GM12891 (cell line): Measurements from ENCODE around the gene PSMD13.
"Not testable (repeated sequence)": the region's sequence is repeated elsewhere in the genome, so short reads cannot be mapped to it uniquely, and the experiment has no call there.

Experiments used
- DNase-seq: peaks from one replicate; pipeline ENCODE4 v3.0.0; 2011; ENCODE audit warnings: low spot score; ENCODE audit not compliant: insufficient read length
- FAIRE-seq: peaks from 2 replicates; lab custom pipeline; 2011; peaks lifted over from hg19 to GRCh38; lab: Jason Lieb, UNC
- PAX5 ChIP-seq: IDR thresholded peaks from 2 replicates; pipeline ENCODE4 v1.6.1; 2011; ENCODE audit warnings: low read length, moderate library complexity, mild to moderate bottlenecking; ENCODE audit not compliant: insufficient read depth, severe bottlenecking
- POLR2A ChIP-seq: IDR thresholded peaks from 2 replicates; pipeline ENCODE4 v1.6.1; 2011; ENCODE audit warnings: low read depth, low read length, control low read depth
- POLR2AphosphoS5 ChIP-seq: IDR thresholded peaks from 2 replicates; pipeline ENCODE4 v1.6.1; 2011; ENCODE audit warnings: low read depth, low read length, control low read depth
- POU2F2 ChIP-seq: IDR thresholded peaks from 2 replicates; pipeline ENCODE4 v1.6.1; 2011; ENCODE audit warnings: low read depth, mild to moderate bottlenecking, control low read depth, low read length, moderate library complexity
- SPI1 ChIP-seq: IDR thresholded peaks from 2 replicates; pipeline ENCODE4 v1.6.1; 2011; ENCODE audit warnings: low read depth, low read length, control low read depth
- TAF1 ChIP-seq: IDR thresholded peaks from 2 replicates; pipeline ENCODE4 v1.6.1; 2011; ENCODE audit warnings: low read depth, low read length, control low read depth

The PSMD13 gene

DNA sequence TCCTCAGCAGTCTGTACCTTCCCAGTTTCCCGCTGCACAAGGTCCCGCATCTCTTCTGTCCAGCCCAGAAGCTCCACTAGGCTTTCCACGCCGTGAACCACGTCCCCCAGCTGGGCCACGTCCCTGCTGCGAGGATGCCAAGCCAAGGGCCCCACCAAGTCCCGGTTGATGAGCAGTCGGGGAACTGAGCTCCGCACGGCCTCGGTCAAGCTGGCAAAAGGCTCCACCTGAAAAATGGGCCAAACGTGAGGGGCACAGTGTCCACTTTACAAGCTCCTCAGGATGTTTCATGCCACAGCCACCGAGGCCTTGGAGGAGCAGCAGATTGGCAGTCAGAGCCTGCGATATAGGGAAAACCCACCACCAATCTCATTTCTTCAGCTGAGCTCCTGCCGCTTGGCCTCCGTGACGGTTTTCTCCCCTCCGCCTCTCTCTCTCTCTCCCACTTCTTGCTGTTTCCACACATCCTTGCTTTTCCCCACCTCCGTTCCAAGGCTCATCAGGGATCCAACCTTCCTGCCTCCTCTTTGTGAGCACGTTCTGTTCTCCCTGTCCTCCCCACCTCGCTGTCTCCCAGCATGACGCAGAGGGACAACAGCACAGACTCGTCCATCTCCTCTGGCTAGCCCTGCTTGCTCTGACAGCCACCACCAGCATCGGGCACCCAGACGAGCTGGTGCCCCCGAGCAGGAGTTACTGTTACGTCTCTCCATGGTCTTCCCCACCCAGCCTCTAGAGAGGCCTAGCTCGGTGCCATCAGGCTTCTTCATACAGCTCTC, 17.8 kb upstream of the PSMD13 start:
- DNase-seq (no peak), FAIRE-seq (no peak)
- TF ChIP-seq PAX5 (no peak), SPI1 (no peak), TAF1 (no peak), POLR2AphosphoS5 (no peak), POLR2A (no peak), POU2F2 (no peak)

DNA sequence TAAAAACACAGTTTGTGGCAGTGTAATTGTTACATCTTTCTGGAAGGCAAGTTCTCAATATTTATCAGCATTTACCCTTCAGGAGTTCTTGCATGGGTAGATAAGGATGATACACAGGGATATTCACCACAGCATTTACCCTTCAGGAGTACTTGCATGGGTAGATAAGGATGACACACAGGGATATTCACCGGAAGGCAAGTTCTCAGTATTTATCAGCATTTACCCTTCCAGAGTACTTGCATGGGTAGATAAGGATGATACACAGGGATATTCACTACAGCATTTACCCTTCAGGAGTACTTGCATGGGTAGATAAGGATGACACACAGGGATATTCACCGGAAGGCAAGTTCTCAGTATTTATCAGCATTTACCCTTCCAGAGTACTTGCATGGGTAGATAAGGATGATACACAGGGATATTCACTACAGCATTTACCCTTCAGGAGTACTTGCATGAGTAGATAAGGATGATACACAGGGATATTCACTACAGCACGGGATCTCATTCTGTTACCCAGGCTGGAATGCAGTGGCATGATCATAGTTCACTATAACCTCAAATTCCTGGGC, 16.0 kb upstream of the PSMD13 start:
- DNase-seq, result not testable (repeated sequence)
- peak; percentile 92 for FAIRE-seq

DNA sequence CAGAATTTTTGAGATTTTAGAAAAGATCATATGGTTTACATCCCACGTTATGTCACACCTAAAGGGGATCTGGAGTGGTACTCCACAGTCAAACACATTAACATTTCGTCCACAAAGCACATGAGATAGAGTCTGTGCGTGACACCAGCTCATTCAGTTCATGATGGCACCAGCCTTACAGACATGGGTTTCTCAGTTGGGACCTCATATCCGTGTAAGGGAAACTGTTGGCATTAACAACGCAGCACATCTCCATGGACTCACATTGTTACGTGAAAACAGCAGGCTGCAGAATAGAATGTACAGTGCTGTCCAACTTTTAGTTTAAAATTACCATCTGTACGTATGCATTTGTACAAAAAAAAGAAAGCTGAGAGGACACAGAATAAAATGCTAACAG, 15.2 kb upstream of the PSMD13 start:
- DNase-seq (no peak), FAIRE-seq (no peak)
- TF ChIP-seq POU2F2 (no peak), PAX5 (no peak), SPI1 (no peak), POLR2AphosphoS5 (no peak), TAF1 (no peak), POLR2A (no peak)

DNA sequence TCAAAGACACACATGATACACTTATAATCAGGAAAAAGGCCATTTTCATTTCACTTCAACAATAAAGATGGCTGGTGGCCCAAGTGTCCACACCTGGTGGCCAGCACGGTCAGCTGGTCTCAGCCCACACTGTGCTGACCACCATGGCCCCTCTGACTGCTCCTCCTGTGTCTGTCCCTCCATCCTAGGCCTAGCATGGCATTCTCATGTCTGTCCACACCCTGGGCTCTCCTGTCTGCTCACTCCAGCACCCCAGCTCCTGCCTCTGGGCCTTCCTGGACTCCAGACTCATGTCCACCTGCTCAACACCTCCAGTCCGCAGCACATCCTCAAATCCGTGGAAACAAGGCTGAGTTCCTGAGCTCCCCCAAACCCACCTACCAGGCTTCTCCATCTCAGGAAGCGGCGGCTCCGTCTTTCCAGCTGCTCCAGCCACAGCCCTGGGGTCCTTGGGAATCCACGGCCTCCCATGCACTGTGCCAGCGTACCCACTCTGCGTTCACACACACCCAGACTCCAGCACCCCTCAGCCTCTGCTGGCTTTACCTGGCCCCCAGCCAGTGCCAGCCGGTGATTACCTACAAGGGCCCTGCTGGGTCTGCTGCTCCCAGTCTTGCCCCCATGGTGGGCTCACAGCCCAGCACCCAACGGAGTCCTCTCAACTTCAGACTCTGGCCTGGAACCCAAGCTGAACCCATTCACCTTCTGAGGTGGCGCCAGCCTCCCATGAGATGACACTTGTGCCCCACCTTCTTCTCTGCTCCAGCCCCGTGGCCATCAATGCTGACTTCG, 14.6 kb upstream of the PSMD13 start:
- TF ChIP-seq SPI1, result no peak
- TF ChIP-seq TAF1, result no peak
- TF ChIP-seq POLR2A, result no peak

DNA sequence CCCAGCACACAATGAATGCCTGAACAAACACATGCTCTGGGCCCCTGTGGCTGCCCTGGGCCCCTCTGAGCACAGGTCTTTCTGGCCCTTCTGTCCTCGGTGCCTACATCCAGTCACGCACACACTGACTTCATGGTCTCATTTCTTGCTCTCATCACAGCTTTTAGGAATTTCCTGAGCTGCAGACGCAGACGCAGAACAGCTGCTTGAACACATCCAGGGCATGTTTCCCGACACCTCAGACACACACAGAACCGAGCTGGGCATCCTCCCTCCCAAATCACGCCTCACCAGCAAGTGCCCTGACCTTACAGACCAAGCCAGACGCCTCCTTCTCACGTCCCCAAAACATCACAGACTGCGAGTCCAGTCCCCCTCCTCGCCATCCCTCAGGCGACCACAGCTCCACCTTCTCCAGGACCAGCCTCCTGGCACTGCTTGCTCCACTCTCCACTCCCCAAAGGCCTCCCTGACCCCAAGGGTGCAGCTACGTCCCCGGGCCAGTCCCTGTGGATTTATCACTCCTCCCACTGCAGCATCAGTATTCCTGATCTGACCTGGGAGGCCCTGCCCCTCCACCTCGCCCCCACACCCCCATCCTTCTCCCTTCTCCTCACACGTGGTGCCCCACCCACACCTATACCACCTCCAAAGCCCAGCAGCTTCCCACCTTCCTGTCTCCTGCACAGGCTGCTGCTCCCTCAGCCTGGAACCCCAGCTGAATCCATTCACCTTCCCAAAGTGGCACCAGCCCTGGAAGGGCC, 13.6 kb upstream of the PSMD13 start:
- DNase-seq, result no peak
- TF ChIP-seq SPI1, result no peak
- no peak for TF ChIP-seq POLR2A
- TF ChIP-seq TAF1, result no peak
- TF ChIP-seq POU2F2, result no peak
- no peak for TF ChIP-seq POLR2AphosphoS5
- no peak for TF ChIP-seq PAX5
- no peak for FAIRE-seq

More for the DNA sequence above, 14.6 kb upstream of the PSMD13 start:
- DNase-seq (no peak), FAIRE-seq (no peak)

DNA sequence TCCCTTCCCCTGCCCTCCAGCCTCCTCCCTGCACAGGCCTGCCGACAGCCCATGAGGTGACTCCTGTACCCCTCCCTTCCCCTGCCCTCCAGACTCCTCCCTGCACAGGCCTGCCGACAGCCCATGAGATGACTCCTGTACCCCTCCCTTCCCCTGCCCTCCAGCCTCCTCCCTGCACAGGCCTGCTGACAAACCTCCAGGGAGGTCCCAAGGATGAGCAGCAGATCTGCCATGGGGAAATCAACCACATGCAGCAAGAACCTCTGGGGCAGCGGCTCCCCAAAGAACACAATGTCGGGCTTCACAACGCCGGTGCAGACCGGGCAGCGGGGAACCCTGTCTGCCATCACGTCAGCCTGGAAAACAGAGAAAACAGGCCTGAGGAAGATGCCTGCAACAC, 12.9 kb upstream of the PSMD13 start:
- TF ChIP-seq POU2F2, result no peak
- no peak for TF ChIP-seq TAF1
- no peak for TF ChIP-seq POLR2A
- TF ChIP-seq POLR2AphosphoS5, result no peak
- TF ChIP-seq SPI1, result no peak
- TF ChIP-seq PAX5, result no peak
- DNase-seq (no peak), FAIRE-seq (no peak)

DNA sequence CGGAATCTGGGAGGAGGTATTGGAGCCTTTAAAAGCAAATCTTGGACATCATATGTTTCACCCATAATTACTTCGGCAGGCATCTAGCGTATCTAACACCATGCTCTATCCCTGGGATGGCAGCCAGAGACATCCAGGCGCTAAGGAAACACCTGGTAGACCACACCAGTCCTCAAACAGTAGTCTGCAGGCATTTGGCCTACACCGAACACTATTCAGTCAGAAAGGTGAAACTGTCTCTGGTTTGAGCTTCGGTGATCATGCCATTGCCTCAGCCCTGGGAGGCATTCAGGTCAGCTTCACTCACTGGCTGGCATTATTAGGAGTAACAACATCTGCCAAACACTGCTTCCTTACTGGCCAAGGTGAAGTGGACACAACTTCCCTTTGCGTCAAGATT, 12.4 kb upstream of the PSMD13 start:
- FAIRE-seq (no peak), DNase-seq (no peak)
- TF ChIP-seq POU2F2, result no peak
- no peak for TF ChIP-seq SPI1
- TF ChIP-seq POLR2A, result no peak
- TF ChIP-seq POLR2AphosphoS5, result no peak
- TF ChIP-seq TAF1, result no peak
- TF ChIP-seq PAX5, result no peak

DNA sequence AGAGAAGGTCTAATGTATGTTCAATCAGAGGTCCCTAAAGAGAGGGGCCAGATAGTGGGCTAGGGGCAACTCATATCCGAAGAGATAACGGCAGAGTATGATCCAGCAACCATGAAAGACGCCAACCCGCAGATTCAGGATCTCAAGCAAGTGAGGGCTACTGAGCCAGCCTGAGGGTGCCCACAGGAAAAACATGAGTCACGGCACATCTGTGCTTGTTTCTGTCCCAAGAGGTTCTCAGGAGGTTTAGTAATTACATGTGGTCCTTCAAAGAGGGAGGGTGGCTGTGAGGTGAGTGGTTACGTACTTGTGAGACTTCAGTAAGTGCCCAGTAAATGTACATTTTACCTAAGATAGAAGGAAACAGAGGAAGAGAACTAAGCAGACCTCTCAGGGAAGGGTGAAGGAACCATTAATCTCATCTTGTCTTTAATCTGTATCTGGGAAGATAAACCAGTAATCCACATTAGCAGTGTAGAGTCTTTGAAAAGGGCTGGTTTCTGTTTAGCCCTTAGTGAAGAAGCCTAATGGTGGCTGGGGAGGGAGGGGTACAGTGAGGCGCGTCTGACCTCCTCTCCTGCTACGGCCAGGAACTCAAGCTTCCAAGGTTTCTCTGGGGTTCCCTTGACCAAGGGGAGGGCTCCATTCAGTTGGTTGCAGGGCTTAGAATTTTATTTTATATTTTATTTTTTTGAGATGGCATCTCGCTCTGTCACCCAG, 10.9 kb upstream of the PSMD13 start:
- DNase-seq, result no peak
- TF ChIP-seq POLR2A, result no peak
- TF ChIP-seq POLR2AphosphoS5, result no peak
- no peak for TF ChIP-seq PAX5
- no peak for TF ChIP-seq TAF1
- no peak for TF ChIP-seq POU2F2
- TF ChIP-seq SPI1, result no peak
- peak; percentile 87 for FAIRE-seq
